Naive B cell (primary cell): ENCODE data around the gene CACNA1B. TPM values are rescaled to one million over a fixed set of nuclear protein-coding genes. Genes with fewer than 3 reads are reported as not detected.
"Not testable (repeated sequence)": the region's sequence is repeated elsewhere in the genome, so short reads cannot be mapped to it uniquely, and the experiment has no call there.

ENCODE experiments used
- ATAC-seq, 2 donors: fragments of 150-1000 bp; cut with Tn5 transposase; 2 replicates each; pipeline ENCODE4 v1.10.0; 2021; ENCODE audit warnings: low read depth in 2 of 2, mild to moderate bottlenecking in 2 of 2, moderate library complexity in 2 of 2
- DNase-seq: peaks from one replicate; pipeline ENCODE4 v3.0.0; 2022
- H3K27ac Mint-ChIP-seq, 6 donors: one replicate each; pipeline ENCODE4 v1.8.0; 2020 to 2022; ENCODE audit warnings: mild to moderate bottlenecking in 6 of 6, mixed read lengths in 6 of 6, moderate library complexity in 5 of 6, inconsistent platforms in 2 of 6
- H3K27me3 Mint-ChIP-seq, 3 donors: one replicate each; pipeline ENCODE4 v1.8.0; 2021 to 2022; ENCODE audit warnings: mixed read lengths in 3 of 3, mild to moderate bottlenecking in 1 of 3
- H3K36me3 Mint-ChIP-seq, 2 donors: one replicate each; pipeline ENCODE4 v1.8.0; 2020 to 2022; ENCODE audit warnings: mixed read lengths in 2 of 2, inconsistent platforms in 1 of 2, mild to moderate bottlenecking in 1 of 2
- H3K4me1 Mint-ChIP-seq, 3 donors: one replicate each; pipeline ENCODE4 v1.8.0; 2020 to 2022; ENCODE audit warnings: mixed read lengths in 3 of 3, inconsistent platforms in 1 of 3, mild to moderate bottlenecking in 1 of 3, moderate library complexity in 1 of 3
- H3K4me3 Mint-ChIP-seq, 8 donors: one replicate each; pipeline ENCODE4 v1.8.0; 2020 to 2022; ENCODE audit warnings: mild to moderate bottlenecking in 8 of 8, mixed read lengths in 8 of 8, moderate library complexity in 8 of 8, inconsistent platforms in 2 of 8
- H3K9me3 Mint-ChIP-seq, 7 donors: one replicate each; pipeline ENCODE4 v1.8.0; 2020 to 2022; ENCODE audit warnings: mixed read lengths in 7 of 7, mild to moderate bottlenecking in 5 of 7, inconsistent platforms in 2 of 7, moderate library complexity in 1 of 7
- polyA plus RNA-seq, 6 donors: library from polyadenylated mRNA; unstranded; fragments of 300-500 nt; fragmentation: Illumina TruSeq; gene quantifications; one replicate each; pipeline ENCODE4 v1.2.3, GENCODE V29; 2021; ENCODE audit warnings: low read depth in 6 of 6

Gene CACNA1B
- polyA plus RNA-seq, 6 donors from 2014 or later = not detected

DNA sequence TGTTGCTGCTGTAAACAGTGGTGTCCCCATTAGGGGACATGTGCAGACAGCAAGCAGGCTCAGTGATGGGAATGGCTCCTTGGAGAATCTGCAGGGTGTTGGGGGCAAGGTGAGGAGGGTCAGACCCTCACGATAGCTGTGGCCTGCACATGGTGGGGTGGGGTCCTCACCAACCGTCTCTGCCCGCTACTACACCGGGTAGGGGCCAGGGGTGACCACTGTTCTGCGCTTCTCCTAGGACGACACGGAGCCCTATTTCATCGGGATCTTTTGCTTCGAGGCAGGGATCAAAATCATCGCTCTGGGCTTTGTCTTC lies 4.9 kb downstream of the CACNA1B start:
- no peaks in the 10 kb centered on the region for H3K36me3 Mint-ChIP-seq
- H3K9me3 Mint-ChIP-seq = no peaks in the 10 kb centered on the region
- DNase-seq = no peak
- H3K4me1 Mint-ChIP-seq = no peaks in the 10 kb centered on the region
- no peak for ATAC-seq
- H3K4me3 Mint-ChIP-seq = no peak overlapping the region
- no peak overlapping the region for H3K27ac Mint-ChIP-seq
- peaks cover 13 to 35% (median 26%) of the 10 kb centered on the region in 3 donors for H3K27me3 Mint-ChIP-seq

GRCh38 chr9:137883977-137884376 lies 6.4 kb downstream of the CACNA1B start:
- not testable (repeated sequence) for DNase-seq, H3K27ac Mint-ChIP-seq, H3K4me3 Mint-ChIP-seq, ATAC-seq, H3K9me3 Mint-ChIP-seq, H3K4me1 Mint-ChIP-seq, H3K36me3 Mint-ChIP-seq
- H3K27me3 Mint-ChIP-seq = peaks cover 13 to 32% (median 26%) of the 10 kb centered on the region in 3 donors

- ATAC-seq, H3K4me1 Mint-ChIP-seq, H3K9me3 Mint-ChIP-seq: not testable (repeated sequence)
Observed at GRCh38 chr9:137884547-137884946, 7.0 kb downstream of the CACNA1B start.

DNA sequence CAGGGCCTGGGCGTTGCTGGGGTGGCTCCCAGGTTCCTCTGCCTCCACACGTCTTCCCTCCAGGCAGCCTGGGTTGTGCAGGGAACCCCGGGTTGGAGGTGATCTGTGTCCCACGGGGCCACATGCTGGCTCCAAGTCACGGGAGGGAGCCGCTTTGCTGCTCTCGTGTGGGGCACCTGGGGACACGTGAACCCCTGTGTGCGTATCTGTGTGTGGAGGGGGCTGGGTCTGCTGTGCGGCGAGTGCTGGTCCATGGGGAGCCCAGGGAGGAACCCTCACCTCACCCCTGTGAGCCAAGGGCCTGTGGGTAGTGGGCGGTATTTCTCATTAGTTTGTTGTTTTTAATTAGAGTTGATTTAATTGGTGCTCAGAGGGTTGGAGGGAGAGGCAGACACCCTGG lies 7.5 kb downstream of the CACNA1B start:
- not testable (repeated sequence) for H3K9me3 Mint-ChIP-seq, ATAC-seq

More at GRCh38 chr9:137884547-137884946, 7.0 kb downstream of the CACNA1B start:
- H3K4me3 Mint-ChIP-seq, H3K27ac Mint-ChIP-seq, H3K36me3 Mint-ChIP-seq, DNase-seq: not testable (repeated sequence)
- H3K27me3 Mint-ChIP-seq = peaks cover 13 to 26% (median 22%) of the 10 kb centered on the region in 3 donors

GRCh38 chr9:137888621-137889020 lies 11.0 kb downstream of the CACNA1B start:
- ATAC-seq, H3K9me3 Mint-ChIP-seq, H3K4me1 Mint-ChIP-seq, DNase-seq, H3K36me3 Mint-ChIP-seq, H3K27me3 Mint-ChIP-seq, H3K4me3 Mint-ChIP-seq, H3K27ac Mint-ChIP-seq: not testable (repeated sequence)

More for the DNA sequence above, 7.5 kb downstream of the CACNA1B start:
- not testable (repeated sequence) for H3K27ac Mint-ChIP-seq, H3K4me1 Mint-ChIP-seq, H3K4me3 Mint-ChIP-seq, DNase-seq, H3K36me3 Mint-ChIP-seq
- peaks cover 9 to 21% (median 16%) of the 10 kb centered on the region in 3 donors for H3K27me3 Mint-ChIP-seq

DNA sequence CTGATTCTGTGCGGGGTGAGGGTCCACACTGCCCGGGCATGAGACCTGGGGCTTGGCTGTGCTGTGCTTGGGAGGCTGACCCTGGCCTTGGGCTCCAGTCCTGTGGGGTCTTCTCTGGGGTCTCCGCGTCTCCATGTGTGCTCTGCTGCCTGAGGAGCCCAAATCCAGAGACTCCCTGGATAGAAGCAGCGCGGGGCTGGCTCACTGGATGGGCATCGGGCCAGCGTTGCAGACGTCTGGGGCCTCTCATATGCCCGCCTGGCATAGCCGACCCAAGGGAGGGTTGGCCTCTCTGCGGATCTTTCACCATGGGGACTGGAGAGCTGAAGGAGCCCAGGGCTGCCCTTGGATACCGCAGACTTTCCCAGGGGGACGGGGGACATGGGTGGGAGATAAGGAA lies 12.4 kb downstream of the CACNA1B start:
- not testable (repeated sequence) for ATAC-seq, H3K27ac Mint-ChIP-seq, H3K4me1 Mint-ChIP-seq, H3K27me3 Mint-ChIP-seq, H3K9me3 Mint-ChIP-seq, DNase-seq, H3K36me3 Mint-ChIP-seq, H3K4me3 Mint-ChIP-seq

GRCh38 chr9:137890768-137891587 lies 13.4 kb downstream of the CACNA1B start:
- not testable (repeated sequence) for H3K27me3 Mint-ChIP-seq, H3K4me3 Mint-ChIP-seq, DNase-seq, H3K4me1 Mint-ChIP-seq, ATAC-seq, H3K9me3 Mint-ChIP-seq, H3K36me3 Mint-ChIP-seq, H3K27ac Mint-ChIP-seq

DNA sequence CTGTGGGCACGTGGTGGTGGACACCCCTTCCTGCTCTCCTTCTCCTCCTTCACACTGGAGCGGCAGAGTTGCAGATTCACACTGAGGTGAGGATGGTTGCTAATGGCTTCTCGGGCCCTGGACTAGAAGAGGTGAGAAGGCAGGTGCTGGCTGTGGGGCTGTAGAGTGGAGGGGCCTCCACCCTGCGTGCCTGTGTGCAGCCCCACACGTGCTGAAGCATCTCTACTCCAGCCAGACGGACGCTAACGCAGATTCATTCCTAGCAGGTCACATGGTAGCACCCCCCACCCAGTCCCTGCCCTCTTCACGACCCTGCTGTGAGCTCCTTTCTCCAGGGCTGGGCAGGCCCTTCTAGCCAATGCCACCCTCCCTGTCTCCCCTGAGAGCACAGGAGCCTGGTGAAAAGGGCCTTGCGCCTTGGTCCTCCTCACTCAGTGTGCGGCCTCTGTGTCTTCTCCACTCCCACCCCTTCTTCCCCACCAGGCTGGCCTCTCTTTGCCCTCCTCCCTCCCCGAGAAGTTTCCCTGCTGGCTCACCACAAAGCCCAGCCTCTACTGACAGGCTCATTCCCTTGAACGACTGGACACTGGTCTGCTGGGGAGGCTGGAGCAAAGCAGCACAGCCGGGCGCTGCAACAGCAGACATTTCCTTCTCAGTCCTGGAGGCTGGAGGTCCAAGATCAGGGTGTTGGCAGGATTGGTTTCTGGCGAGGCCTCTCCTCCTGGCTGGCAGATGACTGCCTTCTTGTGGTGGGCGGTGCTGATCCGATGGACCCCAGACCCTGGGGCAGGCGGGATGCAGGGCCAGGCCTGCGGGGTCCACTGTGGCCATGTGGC lies 14.2 kb downstream of the CACNA1B start:
- no peaks in the 10 kb centered on the region for H3K27me3 Mint-ChIP-seq
- H3K36me3 Mint-ChIP-seq = no peaks in the 10 kb centered on the region
- DNase-seq (no peak), ATAC-seq (no peak)
- peaks cover 0 to 2% (median 0%) of the 10 kb centered on the region in 7 donors for H3K9me3 Mint-ChIP-seq
- H3K4me3 Mint-ChIP-seq = no peak overlapping the region
- no peaks in the 10 kb centered on the region for H3K4me1 Mint-ChIP-seq
- no peak overlapping the region for H3K27ac Mint-ChIP-seq

DNA sequence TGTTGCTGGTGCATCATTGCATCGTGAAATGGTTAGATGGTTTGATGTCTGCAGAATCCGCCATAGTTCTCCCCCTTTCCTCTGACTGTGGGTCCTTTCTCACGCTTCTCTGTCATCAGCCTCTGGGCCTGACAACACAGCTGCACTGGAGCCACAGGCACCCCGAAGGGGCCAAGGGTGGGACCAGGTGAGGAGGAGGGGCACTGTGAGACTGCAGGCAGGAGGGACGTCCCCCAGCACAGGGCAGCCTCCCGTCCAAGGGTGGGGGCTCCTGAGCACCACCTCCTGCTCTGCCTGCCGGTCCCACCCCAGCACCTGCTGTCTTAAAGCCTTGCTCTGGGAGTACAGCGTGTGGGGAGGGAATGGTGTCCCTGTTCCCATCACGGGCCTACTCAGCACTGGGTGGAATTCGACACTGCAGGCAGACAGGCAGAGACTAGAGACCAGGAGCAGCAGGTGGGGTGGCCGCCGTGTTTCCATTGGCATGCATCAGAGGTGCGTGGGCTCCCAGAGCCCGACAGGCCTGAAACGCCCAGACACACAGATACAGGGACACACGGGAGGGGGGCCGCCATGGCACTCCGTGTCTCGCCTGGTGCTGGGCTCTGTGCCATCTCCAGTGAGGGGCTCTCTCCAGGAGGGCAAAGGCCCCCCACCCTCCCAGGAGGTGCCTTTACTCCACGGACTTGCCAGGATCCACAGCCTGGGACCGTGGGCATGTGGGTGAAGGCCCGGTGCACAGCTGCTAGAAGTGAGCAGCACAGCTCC lies 15.0 kb downstream of the CACNA1B start:
- no peaks in the 10 kb centered on the region for H3K36me3 Mint-ChIP-seq
- peaks cover 0 to 2% (median 0%) of the 10 kb centered on the region in 7 donors for H3K9me3 Mint-ChIP-seq
- no peak for ATAC-seq
- no peaks in the 10 kb centered on the region for H3K4me1 Mint-ChIP-seq
- no peaks in the 10 kb centered on the region for H3K27me3 Mint-ChIP-seq
- H3K4me3 Mint-ChIP-seq = no peak overlapping the region
- no peak overlapping the region for H3K27ac Mint-ChIP-seq
- DNase-seq = no peak

DNA sequence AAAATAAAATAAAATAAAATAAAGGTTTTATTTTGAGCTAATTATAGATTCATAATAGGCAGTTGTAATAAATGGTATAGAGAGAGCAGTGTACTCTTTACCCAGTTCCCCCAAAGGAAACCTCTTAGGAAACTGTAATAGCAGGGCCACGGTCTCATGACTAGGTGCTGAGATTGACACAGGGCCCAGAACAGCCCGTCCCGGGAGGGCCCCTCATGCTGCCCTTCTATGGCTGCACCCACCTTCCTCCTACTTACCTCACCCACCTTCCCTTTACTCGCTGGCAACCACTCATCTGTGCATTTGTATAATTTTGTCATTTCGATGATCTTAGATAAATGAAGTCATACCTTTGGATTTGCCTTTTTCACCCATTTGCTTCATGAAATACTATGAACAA lies 16.1 kb downstream of the CACNA1B start:
- Mint-ChIP-seq H3K4me1 (no peaks in the 10 kb centered on the region), H3K4me3 (no peak overlapping the region), H3K27me3 (no peaks in the 10 kb centered on the region), H3K9me3 (peaks cover 3 to 7% (median 5%) of the 10 kb centered on the region in 7 donors), H3K27ac (no peak overlapping the region), H3K36me3 (peaks cover 0 to 6% of the 10 kb centered on the region in 2 donors)
- ATAC-seq = no peak
- no peak for DNase-seq

DNA sequence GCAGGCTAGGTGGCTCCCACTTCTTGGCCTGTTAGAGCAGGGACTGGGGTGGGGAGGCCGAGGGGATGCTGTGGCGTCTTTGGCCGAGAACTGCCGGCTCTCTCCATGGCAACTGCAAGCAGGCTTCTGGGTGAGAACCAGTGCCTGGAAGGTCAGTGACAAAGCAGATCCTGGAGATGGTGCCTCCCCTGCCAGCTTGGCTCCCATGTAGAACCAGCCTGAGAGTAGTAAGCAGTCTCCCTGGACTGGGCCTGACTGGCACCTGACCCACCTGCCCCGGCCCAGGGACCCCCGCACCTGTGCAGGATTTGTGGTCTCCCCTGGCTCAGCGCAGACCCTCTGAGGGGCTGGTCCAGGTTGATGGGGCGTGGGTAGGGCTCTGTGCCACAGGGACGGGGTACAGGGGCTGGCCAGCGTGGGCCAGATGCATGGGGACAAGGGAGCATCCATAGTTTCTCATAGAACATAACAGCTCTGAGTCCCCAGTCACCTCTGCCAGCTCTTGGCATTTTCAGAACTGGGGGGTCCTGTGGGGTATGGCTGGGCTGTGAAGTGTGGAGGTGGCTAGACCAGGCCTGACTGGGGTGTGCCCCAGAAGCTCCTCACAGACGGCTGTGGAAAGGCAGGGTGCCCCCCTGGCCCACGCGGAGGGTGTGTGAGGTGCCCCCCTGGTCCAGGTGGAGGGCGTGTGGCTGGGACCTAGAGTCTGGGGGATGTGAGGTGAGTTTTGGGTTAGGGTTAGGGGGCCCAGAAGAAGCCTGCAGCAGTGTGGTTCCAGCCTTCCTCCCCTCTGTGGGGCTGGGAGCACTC lies 22.2 kb downstream of the CACNA1B start:
- peaks cover 5 to 19% (median 9%) of the 10 kb centered on the region in 7 donors for H3K9me3 Mint-ChIP-seq
- no peak overlapping the region for H3K27ac Mint-ChIP-seq
- DNase-seq (no peak), ATAC-seq (no peak)
- no peaks in the 10 kb centered on the region for H3K4me1 Mint-ChIP-seq
- peaks cover 7 to 15% (median 15%) of the 10 kb centered on the region in 3 donors for H3K27me3 Mint-ChIP-seq
- H3K36me3 Mint-ChIP-seq = peaks cover 0 to 6% of the 10 kb centered on the region in 2 donors
- no peak overlapping the region for H3K4me3 Mint-ChIP-seq

DNA sequence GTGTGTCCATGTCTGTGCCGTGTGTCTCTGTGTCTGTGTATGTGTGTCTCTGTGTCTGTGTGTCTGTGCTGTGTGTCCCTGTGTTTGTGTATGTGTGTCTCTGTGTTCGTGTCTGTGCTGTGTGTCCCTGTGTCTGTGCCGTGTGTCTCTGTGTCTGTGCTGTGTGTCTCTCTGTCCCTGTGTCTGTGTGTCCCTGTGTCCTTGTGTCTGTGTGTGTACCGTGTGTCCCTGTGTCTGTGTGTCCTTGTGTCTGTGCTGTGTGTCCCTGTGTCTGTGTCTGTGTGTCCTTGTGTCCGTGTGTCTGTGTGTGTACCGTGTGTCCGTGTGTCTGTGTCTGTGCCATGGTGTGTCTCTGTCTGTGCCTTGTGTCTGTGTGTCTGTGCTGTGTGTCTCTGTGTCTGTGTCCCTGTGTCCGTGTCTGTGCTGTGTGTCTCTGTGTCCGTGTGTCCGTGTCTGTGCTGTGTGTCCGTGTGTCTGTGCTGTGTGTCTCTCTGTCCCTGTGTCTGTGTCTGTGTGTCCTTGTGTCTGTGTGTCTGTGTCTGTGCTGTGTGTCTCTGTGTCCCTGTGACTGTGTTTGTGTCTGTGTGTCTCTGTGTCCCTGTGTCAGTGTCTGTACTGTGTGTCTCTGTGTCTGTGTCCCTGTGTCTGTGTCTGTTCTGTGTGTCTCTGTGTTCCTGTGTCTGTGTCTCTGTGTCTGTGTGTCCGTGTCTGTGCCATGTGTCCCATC lies 23.2 kb downstream of the CACNA1B start:
- Mint-ChIP-seq H3K9me3 (peaks cover 5 to 19% (median 9%) of the 10 kb centered on the region in 7 donors), H3K27ac (no peak overlapping the region), H3K27me3 (peaks cover 9 to 16% (median 15%) of the 10 kb centered on the region in 3 donors), H3K4me3 (no peak overlapping the region), H3K36me3 (peaks cover 0 to 6% of the 10 kb centered on the region in 2 donors), H3K4me1 (no peaks in the 10 kb centered on the region)
- no peak for ATAC-seq
- DNase-seq = no peak
